G401 (cell line): ENCODE results near the gene MMRN2. TPM values are rescaled to one million over a fixed set of nuclear protein-coding genes. Genes with fewer than 3 reads are reported as not detected.
"Not testable (repeated sequence)": the region's sequence is repeated elsewhere in the genome, so short reads cannot be mapped to it uniquely, and the experiment has no call there.

Experiments
- DNase-seq: peaks from one replicate; pipeline ENCODE4 v3.0.0-alpha.2; 2015; ENCODE audit warnings: low spot score
- in situ Hi-C: cut with HindIII; loops from 2 replicates; pipeline ENCODE4 v1.10.0; 2016; ENCODE audit warnings: low sequenced_read_pairs, mixed read lengths
- total RNA-seq: library from RNA; depleted of rRNA; stranded (reverse); fragments of >200 nt; shearing (Covaris generic); gene quantifications from 2 replicates; pipeline ENCODE4 v1.2.3, GENCODE V29; 2014

Gene MMRN2
- total RNA-seq, 1 experiment from 2014 or later = 7.2 TPM

DNA sequence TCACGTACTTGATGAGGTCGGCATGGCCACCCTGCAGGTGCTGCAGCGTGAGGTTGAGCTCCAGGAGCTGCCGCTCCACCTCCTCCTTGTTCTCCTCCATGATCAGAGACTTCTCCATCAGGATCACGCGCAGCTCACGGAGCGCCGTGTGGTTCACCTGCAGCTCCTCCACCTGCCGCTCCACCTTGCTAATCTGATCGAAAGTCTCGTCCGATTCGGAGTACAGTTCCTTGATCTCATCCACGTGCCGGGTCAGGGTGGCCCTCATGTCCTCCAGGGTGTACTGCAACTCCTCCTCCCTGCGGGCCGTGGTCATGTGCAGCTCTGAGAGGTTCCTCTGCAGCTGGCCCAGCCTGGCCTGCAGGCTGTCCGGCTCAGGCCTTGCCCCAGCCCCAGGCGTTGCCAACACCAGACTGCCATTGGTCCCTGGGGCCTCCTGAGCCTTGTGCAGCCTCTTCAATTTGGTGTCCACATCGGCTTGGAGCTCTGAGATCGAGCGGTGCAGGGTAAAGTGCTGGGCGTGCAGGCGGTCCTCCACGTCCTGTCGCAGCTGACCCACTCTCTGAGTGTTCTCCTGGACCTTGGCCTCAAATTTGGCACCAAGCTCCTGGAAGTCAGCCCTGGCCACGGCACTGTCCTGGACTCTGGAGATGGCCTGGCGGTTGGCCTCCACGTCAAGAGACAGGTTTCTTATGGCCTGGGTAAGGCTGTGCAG is 13.9 kb downstream of the MMRN2 start:
- no peak for DNase-seq
- in situ Hi-C loops = no loop called here

- no peak for DNase-seq
Measured at GRCh38 chr10:86942441-86943315, 14.7 kb downstream of the MMRN2 start.

GRCh38 chr10:86941991-86942421 is 15.4 kb downstream of the MMRN2 start:
- in situ Hi-C loops = no loop called here
- DNase-seq = no peak

More at GRCh38 chr10:86942441-86943315, 14.7 kb downstream of the MMRN2 start:
- in situ Hi-C loops = no loop called here

DNA sequence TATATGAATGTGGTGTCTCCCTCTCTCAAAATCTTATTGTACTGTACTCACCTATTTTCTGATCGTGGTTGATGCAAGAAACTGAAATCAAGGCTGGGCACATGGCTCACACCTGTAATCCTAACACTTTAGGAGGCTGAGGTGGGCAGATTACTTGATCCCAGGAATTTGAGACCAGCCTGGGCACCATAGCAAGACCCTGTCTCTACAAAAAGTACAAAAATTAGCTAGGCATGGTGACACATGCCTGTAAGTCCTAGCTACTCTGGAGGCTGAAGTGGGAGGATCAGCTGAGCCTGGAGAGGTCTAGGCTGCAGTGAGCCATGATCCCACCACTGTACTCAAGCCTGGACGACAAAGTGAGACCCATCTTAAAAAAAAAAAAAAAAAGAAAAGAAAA is 16.0 kb downstream of the MMRN2 start:
- no peak for DNase-seq
- in situ Hi-C loops = no loop called here

DNA sequence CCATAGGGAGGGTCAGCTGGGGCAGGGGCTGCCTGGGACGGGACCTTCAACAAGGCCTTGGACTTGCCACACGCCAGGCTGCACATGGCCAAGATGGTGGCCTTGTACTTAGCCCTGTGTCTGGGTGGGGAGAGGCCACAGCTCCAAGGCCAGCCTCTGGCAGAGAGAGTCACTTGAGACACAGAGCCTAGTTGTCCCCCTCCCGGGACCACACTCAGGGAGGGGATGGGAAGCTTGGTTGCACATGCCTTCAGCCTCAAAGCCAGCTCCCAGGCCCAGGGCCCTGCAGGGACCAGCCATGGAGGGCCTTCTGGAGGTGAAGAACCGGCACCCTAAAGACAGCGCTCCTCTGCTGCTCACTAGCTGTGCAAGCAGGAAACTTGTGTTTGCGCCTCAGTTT is 16.7 kb downstream of the MMRN2 start:
- DNase-seq = no peak
- in situ Hi-C loops = no loop called here

GRCh38 chr10:86940076-86940475 is 17.3 kb downstream of the MMRN2 start:
- DNase-seq, in situ Hi-C loops: not testable (repeated sequence)

- in situ Hi-C loops = no loop called here
- no peak for DNase-seq
Measured at GRCh38 chr10:86938260-86938659, 19.2 kb downstream of the MMRN2 start.

DNA sequence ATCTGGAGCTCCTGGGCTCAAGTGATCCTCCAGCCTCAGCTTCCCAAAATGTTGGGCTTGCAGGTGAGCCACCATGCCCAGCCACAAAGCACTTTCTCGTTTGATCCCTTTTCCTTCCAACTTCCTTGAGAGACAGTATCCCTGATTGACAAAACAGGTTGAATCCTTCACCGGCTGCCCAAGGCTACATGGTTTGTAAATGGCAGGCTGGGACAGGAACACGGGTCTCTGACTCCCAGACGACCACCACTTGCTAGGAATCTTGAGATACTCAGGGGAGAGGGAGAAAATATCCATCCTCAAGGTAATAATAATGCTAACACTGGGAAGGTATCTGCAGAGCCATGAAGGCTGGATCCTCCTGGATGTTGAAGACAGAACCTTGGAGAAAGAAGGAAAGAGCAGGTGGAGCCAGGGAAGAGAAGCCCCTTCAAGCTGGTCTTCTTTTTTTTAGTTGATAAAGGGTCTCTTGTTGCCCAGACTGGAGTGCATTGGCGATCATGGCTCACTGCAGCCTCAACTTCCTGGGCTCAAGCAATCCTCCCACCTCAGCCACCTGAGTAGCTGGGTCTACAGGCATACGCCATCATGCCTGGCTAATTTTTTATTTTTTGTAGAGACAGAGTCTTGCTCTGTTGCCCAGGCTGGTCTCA is 19.8 kb downstream of the MMRN2 start:
- DNase-seq = no peak
- in situ Hi-C loops = no loop called here

- in situ Hi-C loops = no loop called here
- DNase-seq = no peak
Measured at GRCh38 chr10:86936661-86937501, 20.5 kb downstream of the MMRN2 start.

DNA sequence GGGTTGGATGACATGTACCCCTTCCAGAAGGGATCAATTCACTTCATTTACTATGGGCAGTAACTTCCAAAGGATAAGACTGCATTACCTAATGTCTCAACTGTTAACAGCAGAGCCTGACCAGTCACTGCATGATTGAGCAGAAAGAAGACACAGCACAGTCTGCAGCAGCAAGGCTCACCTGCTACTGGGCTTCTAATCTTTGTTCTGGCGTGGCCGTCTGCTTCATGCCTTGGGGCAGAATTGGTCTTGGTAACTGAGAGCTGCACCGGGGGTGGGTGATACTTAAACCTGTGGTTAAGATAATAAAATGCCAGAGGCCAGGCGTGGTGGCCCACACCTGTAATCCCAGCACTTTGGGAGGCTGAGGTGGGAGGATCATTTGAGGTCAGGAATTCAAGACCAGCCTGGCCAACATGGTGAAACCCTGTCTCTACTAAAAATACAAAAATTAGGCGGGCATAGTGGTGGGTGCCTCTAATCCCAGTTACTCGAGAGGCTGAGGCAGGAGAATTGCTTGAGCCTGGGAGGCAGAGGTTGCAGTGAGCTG is 23.2 kb downstream of the MMRN2 start:
- DNase-seq, in situ Hi-C loops: not testable (repeated sequence)

DNA sequence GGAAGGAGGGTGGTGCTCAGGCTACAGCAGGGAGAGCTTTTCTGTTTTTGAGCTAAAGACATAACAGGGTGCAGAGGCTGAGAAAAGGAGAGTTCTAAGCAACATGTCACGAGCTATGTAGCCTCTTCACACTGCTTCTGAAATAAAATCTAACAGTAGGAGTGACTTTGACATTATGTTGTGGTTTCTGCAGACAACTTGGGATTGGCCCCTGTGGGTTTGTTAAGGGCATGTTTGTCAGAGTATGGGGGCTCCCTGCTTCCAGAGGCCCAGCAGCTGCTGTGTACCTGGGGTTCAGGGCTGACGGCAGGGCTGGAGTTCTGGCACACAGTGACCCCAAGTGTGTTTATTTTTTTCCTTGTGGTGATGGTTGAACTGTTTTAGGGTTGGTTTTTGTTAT is 24.7 kb downstream of the MMRN2 start:
- no peak for DNase-seq
- in situ Hi-C loops = no loop called here

GRCh38 chr10:86931872-86932271 is 25.5 kb downstream of the MMRN2 start:
- no peak for DNase-seq
- in situ Hi-C loops = no loop called here

GRCh38 chr10:86929468-86930380 is 27.7 kb downstream of the MMRN2 start:
- DNase-seq = no peak
- in situ Hi-C loops = no loop called here

DNA sequence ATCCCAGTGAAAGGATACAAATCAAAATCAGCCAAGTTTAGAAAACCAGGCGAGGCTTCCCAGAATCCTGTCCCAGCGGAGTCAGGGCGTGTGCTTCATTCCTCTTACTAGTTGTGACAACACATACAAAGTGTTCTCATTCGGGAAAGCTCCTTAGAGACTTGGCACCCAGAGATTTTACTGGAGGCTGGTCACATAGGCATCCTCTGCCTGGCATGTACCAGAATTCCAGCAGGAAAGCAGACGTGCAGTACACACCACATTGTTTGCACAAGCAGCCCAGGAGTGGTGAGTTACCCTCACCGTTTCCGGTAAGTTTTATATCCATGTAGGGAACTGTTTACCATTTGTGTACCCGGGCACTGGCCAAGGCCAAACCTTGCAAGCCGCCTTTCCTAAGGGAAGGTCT is 34.9 kb downstream of the MMRN2 start:
- in situ Hi-C loops = no loop called here

DNA sequence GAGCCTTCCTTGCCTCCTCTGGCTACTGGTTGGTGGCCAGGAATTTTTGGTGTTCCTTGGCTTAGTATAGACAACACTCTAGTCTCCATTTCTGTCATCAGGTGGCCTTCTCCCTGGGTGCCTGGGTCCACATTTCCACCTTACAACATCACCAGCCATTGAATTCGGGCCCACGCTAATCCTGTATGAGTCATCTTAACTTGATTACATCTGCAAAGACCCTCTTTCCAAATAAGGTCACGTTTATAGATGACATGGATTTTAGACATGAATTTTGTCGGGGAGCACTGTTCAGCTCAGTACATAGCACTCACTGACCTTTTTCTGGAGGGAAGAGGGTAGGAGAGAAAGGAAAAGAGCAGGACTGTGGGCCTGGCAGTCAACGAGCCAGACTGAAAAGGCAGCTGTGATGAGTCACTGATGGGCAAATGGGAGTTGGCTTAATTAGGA is 39.4 kb downstream of the MMRN2 start:
- DNase-seq = no peak
- in situ Hi-C loops = no loop called here

More for the DNA sequence above, 34.9 kb downstream of the MMRN2 start:
- DNase-seq = no peak

DNA sequence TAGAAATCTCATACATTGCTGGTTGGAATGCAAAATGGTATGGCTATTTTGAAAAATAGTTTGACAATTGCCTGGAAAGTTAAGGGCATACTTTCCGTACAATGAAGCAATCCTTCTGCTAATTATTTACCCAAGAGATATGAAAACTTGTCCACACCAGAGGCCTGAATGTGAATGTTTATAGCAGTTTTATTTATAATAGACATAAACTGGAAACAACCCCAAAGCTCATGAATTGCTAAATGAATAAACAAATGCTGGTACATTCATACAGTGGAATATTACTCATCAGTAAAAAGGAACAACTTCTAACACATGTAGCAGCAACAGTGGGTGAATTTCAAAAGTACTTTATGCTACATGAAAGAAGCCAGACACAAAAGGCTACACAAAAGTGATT is 42.7 kb downstream of the MMRN2 start:
- no peak for DNase-seq
- in situ Hi-C loops = no loop called here

DNA sequence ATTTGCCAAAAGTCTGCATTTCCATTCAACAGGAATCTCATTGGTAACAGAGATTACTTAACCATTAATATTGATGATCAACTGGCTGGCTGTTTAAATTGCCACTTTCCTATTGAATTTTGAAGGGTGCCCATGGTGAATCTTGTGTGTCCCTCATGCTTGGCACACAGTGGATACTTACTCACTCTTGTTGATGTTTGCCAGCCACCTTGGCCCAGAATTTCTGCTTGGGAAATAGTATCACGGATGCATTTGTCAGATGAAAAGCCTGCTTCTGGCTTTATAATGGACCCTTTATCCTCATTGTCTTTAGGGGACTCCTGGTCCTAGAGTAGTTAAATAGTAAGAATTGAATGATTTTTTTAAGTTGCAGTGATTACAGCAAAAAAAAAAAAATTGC is 52.0 kb downstream of the MMRN2 start:
- in situ Hi-C loops = no loop called here
- no peak for DNase-seq

DNA sequence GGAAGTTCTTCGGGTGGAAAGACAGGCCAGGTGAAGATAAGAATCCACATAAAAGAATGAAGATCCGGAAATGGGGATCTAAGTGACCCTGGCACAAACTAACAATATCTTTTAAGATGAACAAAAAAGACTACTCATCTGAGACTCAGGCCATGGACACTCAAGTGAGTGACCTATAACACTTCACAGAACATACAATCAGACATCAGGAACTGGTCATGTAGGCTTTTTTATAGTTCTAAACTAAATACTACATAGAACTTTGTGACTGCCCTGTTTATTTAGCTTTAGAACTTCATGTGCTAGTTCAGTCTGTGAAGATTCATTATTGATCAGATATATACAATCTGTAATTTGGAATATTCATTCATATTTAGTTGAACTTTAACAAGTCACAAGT is 52.8 kb downstream of the MMRN2 start:
- in situ Hi-C loops = no loop called here

More for the DNA sequence above, 52.8 kb downstream of the MMRN2 start:
- DNase-seq = no peak
